ENCODE measurements around the gene ZSCAN10. TPM values are rescaled to one million over a fixed set of nuclear protein-coding genes. Genes with fewer than 3 reads are reported as not detected.
"Not testable (repeated sequence)": the region's sequence is repeated elsewhere in the genome, so short reads cannot be mapped to it uniquely, and the experiment has no call there.

The ZSCAN10 gene
- total RNA-seq, 1 experiment from 2014 or later, result 207 TPM

DNA sequence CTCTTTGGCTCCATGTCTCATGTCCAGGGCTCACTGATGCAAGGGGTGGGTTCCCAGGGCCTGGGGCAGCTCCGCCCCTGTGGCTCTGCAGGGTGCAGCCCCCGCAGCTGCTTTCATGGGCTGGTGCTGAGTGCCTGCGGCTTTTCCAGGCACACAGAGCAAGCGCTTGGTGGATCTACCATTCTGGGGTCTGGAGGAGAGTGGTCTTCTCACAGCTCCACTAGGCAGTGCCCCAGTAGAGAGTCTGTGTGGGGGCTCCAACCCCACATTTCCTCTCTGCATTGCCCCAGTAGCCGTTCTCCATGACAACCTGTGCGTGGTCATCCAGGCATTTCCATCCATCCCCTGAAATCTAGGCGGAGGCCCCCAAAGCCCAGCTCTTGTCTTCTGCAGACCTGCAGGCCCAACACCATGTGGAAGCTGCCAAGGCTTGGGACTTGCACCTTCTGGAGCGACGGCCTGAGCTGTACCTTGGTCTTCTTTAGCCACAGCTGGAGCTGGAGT lies 28.4 kb downstream of the ZSCAN10 start:
- Histone ChIP-seq H3K4me1 (ENCODE audit: insufficient read depth, low read length) (no peaks in the 10 kb centered on the region; the same call in 1 of the 2 replicates), H2BK20ac (ENCODE audit: low read depth, low read length, poor library complexity, severe bottlenecking) (no peak overlapping the region), H4K5ac (ENCODE audit: insufficient read length, low read depth, low read length) (no peak overlapping the region), H2AFZ (ENCODE audit: low read length) (no peak overlapping the region), H3K18ac (ENCODE audit: insufficient read length, low read depth, low read length) (no peak overlapping the region), H3K23ac (ENCODE audit: insufficient read length, low read depth, low read length) (no peak overlapping the region), H3K27ac (ENCODE audit: insufficient read length, low read depth, low read length) (no peak overlapping the region), H3K27me3 (ENCODE audit: insufficient read depth, low read length) (no peaks in the 10 kb centered on the region), H2BK12ac (ENCODE audit: insufficient read length, low read depth, low read length) (no peak overlapping the region), H3T11ph (ENCODE audit: low read length) (no peak overlapping the region), H3K4me2 (ENCODE audit: insufficient read depth, insufficient read length, low read length) (no peak overlapping the region), H2BK120ac (ENCODE audit: low read depth, low read length, poor library complexity, severe bottlenecking) (no peak overlapping the region), H3K56ac (ENCODE audit: insufficient read length, low read depth, low read length) (no peak overlapping the region), H3K14ac (ENCODE audit: insufficient read depth, low read length) (no peak overlapping the region), H2BK15ac (ENCODE audit: low read depth, low read length) (no peak overlapping the region), H2AK5ac (ENCODE audit: insufficient read length, low read length) (no peak overlapping the region), H3K4ac (ENCODE audit: low read depth, low read length) (no peak overlapping the region), H3K9me3 (ENCODE audit: control insufficient read depth, low read depth, low read length) (no peaks in the 10 kb centered on the region), H4K8ac (replicated peaks; ENCODE audit: insufficient read length, low read depth, low read length) (no peak overlapping the region), H3K23me2 (ENCODE audit: insufficient read length, low read depth, low read length, poor library complexity, severe bottlenecking) (no peaks in the 10 kb centered on the region), H3K79me1 (ENCODE audit: insufficient read depth, low read depth, low read length, poor library complexity, severe bottlenecking) (no peaks in the 10 kb centered on the region), H3K79me2 (ENCODE audit: insufficient read depth, low read length) (no peaks in the 10 kb centered on the region), H2BK5ac (ENCODE audit: insufficient read length, low read length) (no peak overlapping the region), H4K91ac (ENCODE audit: insufficient read length, low read depth, low read length) (no peak overlapping the region), H3K9ac (ENCODE audit: extremely low read depth, insufficient read length, low read length) (no peak overlapping the region), H4K20me1 (ENCODE audit: control insufficient read depth, insufficient read depth, insufficient read length) (no peaks in the 10 kb centered on the region)
- no CpG with 5 or more reads among the region's 9 CpGs for WGBS (ENCODE audit: extremely low coverage, insufficient read length, low lambda C conversion rate)
- Mint-ChIP-seq H3K27ac (no peak overlapping the region), H3K36me3 (ENCODE audit: insufficient read depth in 1 of 3, low read depth in 3 of 3) (no peaks in the 10 kb centered on the region; a peak in 1 of 7 replicates), H3K4me3 (no peak overlapping the region), H3K9me3 (no peaks in the 10 kb centered on the region), H3K27me3 (ENCODE audit: low read depth) (peaks cover 17% of the 10 kb centered on the region), H3K4me1 (peaks cover 23 to 30% of the 10 kb centered on the region in 2 experiments)
- no peak for TF ChIP-seq CTCF (conservative IDR thresholded peaks at IDR 0.05)
- DNase-seq, result no peak

DNA sequence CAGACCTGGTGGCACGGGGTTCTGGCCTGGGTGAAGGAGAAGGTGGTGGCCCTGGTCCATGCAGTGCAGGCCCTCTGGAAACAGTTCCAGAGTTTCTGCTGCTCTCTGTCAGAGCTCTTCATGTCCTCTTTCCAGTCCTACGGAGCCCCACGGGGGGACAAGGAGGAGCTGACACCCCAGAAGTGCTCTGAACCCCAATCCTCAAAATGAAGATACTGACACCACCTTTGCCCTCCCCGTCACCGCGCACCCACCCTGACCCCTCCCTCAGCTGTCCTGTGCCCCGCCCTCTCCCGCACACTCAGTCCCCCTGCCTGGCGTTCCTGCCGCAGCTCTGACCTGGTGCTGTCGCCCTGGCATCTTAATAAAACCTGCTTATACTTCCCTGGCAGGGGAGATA lies 29.9 kb downstream of the ZSCAN10 start:
- not testable (repeated sequence) for H4K5ac ChIP-seq (ENCODE audit: insufficient read length, low read depth, low read length); H3K4me3 Mint-ChIP-seq; H2BK12ac ChIP-seq (ENCODE audit: insufficient read length, low read depth, low read length); H3K4me2 ChIP-seq (ENCODE audit: insufficient read depth, insufficient read length, low read length); H3K56ac ChIP-seq (ENCODE audit: insufficient read length, low read depth, low read length); H3K18ac ChIP-seq (ENCODE audit: insufficient read length, low read depth, low read length); H4K8ac ChIP-seq (replicated peaks; ENCODE audit: insufficient read length, low read depth, low read length); H3K23ac ChIP-seq (ENCODE audit: insufficient read length, low read depth, low read length); H3K14ac ChIP-seq (ENCODE audit: insufficient read depth, low read length); H3K27ac Mint-ChIP-seq; H3K4ac ChIP-seq (ENCODE audit: low read depth, low read length); H3K27me3 ChIP-seq (ENCODE audit: insufficient read depth, low read length); H3K9ac ChIP-seq (ENCODE audit: extremely low read depth, insufficient read length, low read length); H3K36me3 Mint-ChIP-seq (ENCODE audit: insufficient read depth in 1 of 3, low read depth in 3 of 3); H4K91ac ChIP-seq (ENCODE audit: insufficient read length, low read depth, low read length); H3K79me2 ChIP-seq (ENCODE audit: insufficient read depth, low read length); H3K23me2 ChIP-seq (ENCODE audit: insufficient read length, low read depth, low read length, poor library complexity, severe bottlenecking); H3T11ph ChIP-seq (ENCODE audit: low read length); H3K27ac ChIP-seq (ENCODE audit: insufficient read length, low read depth, low read length); H4K20me1 ChIP-seq (ENCODE audit: control insufficient read depth, insufficient read depth, insufficient read length); H2AFZ ChIP-seq (ENCODE audit: low read length); H2BK15ac ChIP-seq (ENCODE audit: low read depth, low read length); H3K9me3 ChIP-seq (ENCODE audit: control insufficient read depth, low read depth, low read length); H3K4me1 ChIP-seq (ENCODE audit: insufficient read depth, low read length); H3K79me1 ChIP-seq (ENCODE audit: insufficient read depth, low read depth, low read length, poor library complexity, severe bottlenecking); H2BK5ac ChIP-seq (ENCODE audit: insufficient read length, low read length); DNase-seq; H3K9me3 Mint-ChIP-seq; H2BK20ac ChIP-seq (ENCODE audit: low read depth, low read length, poor library complexity, severe bottlenecking); H2AK5ac ChIP-seq (ENCODE audit: insufficient read length, low read length); H2BK120ac ChIP-seq (ENCODE audit: low read depth, low read length, poor library complexity, severe bottlenecking)
- Mint-ChIP-seq H3K4me1 (peaks cover 23 to 29% of the 10 kb centered on the region in 2 experiments), H3K27me3 (ENCODE audit: low read depth) (peaks cover 15% of the 10 kb centered on the region)
- no CpG with 5 or more reads among the region's 11 CpGs for WGBS (ENCODE audit: extremely low coverage, insufficient read length, low lambda C conversion rate)

Data from H9 (cell line).